ENCODE measurements around the gene PHACTR1.

The PHACTR1 gene

DNA sequence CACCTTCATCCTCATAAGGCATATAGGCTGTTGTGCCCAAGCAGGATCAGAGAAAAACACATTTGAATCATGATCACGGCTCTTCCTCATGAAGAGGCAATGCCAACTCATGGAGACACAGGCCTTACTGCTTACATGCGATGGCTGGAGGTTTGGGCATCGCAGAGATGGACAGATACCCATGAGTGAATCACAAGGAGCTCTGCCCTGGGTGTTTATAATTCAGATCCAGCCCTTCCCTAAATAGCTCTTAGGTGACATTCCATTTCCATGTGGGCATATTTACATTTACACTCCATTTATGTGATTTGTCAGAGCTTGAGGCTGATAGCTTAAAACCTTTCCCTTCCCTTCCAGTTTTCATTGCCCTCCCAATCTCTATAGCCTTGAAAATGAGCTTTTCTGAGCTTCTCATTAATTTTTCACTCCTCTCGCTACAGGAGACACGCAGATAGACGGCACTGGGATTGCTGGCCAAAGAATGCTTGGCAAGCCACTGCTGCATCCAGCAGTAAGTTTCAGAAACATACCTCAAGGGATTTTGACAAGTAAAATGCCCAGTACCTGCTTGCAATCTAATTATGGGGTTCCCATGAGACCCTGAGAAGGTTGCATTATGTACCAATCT, 362.6 kb downstream of the PHACTR1 start:
- Histone ChIP-seq H3K4me3 (ENCODE audit: low read length) (no peak overlapping the region), H3K4me1 (ENCODE audit: insufficient read depth, low read length) (peaks cover 8% of the 10 kb centered on the region), H3K9me3 (ENCODE audit: insufficient read depth, low read depth, low read length) (no peaks in the 10 kb centered on the region), H3K36me3 (ENCODE audit: insufficient read depth, low read depth, low read length) (no peaks in the 10 kb centered on the region), H3K27me3 (ENCODE audit: insufficient read depth, low read length) (no peaks in the 10 kb centered on the region), H3K9ac (ENCODE audit: low read depth, low read length) (no peak overlapping the region), H3K27ac (ENCODE audit: low read length) (no peak overlapping the region)

DNA sequence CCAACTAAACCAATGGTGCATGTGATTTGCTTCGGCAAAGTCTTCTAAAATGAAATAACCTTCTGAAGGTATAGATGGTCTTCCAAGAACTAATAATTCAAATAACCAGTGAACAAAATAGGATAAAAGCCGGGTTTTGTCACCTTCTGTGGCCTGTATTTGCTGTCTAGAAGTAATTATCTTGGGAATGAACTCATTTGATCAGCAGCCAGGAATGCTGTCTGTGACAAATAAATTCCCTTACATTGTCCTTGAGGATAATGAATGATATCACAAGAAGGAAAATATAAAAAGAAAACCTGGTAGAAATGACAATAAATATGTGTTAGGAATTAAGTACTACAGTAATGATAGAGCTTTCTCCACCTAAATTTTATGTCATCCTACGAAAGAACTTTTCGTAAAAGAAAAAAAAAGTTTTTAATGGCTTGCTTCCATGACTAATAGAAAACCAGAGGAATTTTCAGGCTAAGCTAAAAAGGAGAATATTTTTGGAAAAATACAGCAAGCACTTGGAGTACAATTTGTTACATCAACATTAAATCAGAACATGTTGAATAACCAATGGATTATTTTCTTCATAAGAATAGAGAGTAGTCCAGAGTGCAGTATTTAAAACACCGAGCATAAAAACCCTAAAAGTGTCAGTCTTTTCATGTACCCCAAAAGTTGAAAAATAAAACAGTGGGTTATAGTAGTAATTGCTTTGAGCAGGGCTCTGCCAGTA, 364.1 kb downstream of the PHACTR1 start:
- Histone ChIP-seq H3K36me3 (ENCODE audit: insufficient read depth, low read depth, low read length) (no peaks in the 10 kb centered on the region), H3K4me3 (ENCODE audit: low read length) (no peak overlapping the region), H3K9ac (ENCODE audit: low read depth, low read length) (no peak overlapping the region), H3K9me3 (ENCODE audit: insufficient read depth, low read depth, low read length) (no peaks in the 10 kb centered on the region), H3K27me3 (ENCODE audit: insufficient read depth, low read length) (no peaks in the 10 kb centered on the region), H3K4me1 (ENCODE audit: insufficient read depth, low read length) (peaks cover 8% of the 10 kb centered on the region), H3K27ac (ENCODE audit: low read length) (no peak overlapping the region)

DNA sequence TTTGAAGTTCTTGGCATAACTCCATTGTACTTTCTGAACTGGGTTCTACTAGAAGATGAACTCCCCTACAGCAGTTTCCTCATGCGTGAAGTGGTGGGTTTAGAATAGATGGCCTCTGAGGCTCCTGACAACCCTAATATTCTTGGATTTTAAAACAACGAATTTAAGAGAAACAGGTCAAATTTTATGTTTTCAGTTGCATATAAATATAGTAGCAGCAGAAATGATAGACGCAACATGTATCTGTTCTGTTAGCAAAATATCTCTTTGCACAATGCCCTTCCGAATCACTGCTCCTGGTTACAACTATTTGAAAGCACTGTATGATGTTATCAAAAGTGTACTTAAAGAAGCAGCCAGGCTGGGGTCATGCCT, 364.6 kb downstream of the PHACTR1 start:
- H3K9ac ChIP-seq (ENCODE audit: low read depth, low read length): no peak overlapping the region
- H3K27me3 ChIP-seq (ENCODE audit: insufficient read depth, low read length): no peaks in the 10 kb centered on the region
- H3K36me3 ChIP-seq (ENCODE audit: insufficient read depth, low read depth, low read length): no peaks in the 10 kb centered on the region

DNA sequence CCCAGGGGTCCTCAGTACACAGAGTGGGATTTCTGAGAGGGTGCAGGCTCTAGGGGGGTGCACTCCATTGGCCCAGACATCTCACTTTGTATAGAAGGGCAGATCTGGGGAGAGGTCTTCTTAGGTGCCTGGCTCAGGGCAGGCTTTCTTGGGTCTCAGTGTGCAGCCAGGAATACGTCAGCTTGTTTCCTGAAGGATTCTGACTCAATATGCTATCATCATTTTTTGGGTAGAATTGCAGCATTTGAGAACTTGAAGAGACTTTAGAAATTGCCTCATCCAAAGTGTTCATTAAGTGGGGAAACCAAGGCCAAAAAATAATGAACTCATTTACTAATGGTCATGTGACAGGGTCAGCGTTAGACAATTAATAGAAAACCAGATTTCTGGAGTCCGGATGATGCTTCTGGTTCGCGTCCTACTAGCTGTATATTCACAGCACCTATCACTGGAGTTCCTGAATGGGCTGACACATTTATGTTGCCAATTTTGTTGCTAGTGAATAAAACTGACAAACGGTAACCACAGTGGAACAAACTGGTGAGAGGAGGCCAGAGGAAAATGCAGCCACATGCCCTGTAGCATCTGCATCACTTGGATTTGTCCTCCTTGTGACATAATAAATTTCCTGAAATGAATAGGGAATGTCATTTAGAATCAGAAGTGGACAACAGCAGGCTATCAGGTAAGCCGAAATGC, 372.9 kb downstream of the PHACTR1 start:
- Histone ChIP-seq H3K36me3 (ENCODE audit: insufficient read depth, low read depth, low read length) (no peaks in the 10 kb centered on the region), H3K9me3 (ENCODE audit: insufficient read depth, low read depth, low read length) (peaks cover 6% of the 10 kb centered on the region), H3K4me1 (ENCODE audit: insufficient read depth, low read length) (0 out of 2 replicates have a peak, but pooled peaks cover 7% of the 10 kb centered on the region), H3K27me3 (ENCODE audit: insufficient read depth, low read length) (no peaks in the 10 kb centered on the region), H3K27ac (ENCODE audit: low read length) (no peak overlapping the region), H3K9ac (ENCODE audit: low read depth, low read length) (no peak overlapping the region), H3K4me3 (ENCODE audit: low read length) (no peak overlapping the region)

More for the DNA sequence above, 364.6 kb downstream of the PHACTR1 start:
- Histone ChIP-seq H3K27ac (ENCODE audit: low read length) (no peak overlapping the region), H3K4me1 (ENCODE audit: insufficient read depth, low read length) (peaks cover 8% of the 10 kb centered on the region), H3K9me3 (ENCODE audit: insufficient read depth, low read depth, low read length) (no peaks in the 10 kb centered on the region), H3K4me3 (ENCODE audit: low read length) (no peak overlapping the region)

DNA sequence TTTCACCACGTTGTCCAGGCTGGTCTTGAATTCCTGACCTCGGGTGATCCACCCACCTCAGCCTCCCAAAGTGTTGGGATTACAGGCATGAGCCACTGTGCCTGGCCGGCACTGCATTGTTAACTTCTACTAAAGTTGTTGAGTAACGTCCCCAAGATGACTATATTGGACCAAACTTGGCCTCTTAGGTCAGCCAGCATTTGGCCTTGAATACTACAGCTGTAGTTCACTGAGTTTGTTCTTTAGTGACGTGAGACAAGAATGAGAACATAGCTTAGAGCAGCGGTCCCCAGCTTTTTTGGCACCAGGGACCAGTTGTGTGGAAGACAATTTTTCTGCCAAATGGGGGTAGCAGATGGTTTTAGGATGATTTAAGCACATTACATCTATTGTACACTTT, 374.6 kb downstream of the PHACTR1 start:
- peaks cover 6% of the 10 kb centered on the region for H3K9me3 ChIP-seq (ENCODE audit: insufficient read depth, low read depth, low read length)
- peaks cover 7% of the 10 kb centered on the region; the same call in 1 of the 2 replicates for H3K4me1 ChIP-seq (ENCODE audit: insufficient read depth, low read length)
- H3K27ac ChIP-seq (ENCODE audit: low read length): no peak overlapping the region
- no peaks in the 10 kb centered on the region for H3K27me3 ChIP-seq (ENCODE audit: insufficient read depth, low read length)
- no peaks in the 10 kb centered on the region for H3K36me3 ChIP-seq (ENCODE audit: insufficient read depth, low read depth, low read length)
- H3K4me3 ChIP-seq (ENCODE audit: low read length): no peak overlapping the region
- H3K9ac ChIP-seq (ENCODE audit: low read depth, low read length): no peak overlapping the region

DNA sequence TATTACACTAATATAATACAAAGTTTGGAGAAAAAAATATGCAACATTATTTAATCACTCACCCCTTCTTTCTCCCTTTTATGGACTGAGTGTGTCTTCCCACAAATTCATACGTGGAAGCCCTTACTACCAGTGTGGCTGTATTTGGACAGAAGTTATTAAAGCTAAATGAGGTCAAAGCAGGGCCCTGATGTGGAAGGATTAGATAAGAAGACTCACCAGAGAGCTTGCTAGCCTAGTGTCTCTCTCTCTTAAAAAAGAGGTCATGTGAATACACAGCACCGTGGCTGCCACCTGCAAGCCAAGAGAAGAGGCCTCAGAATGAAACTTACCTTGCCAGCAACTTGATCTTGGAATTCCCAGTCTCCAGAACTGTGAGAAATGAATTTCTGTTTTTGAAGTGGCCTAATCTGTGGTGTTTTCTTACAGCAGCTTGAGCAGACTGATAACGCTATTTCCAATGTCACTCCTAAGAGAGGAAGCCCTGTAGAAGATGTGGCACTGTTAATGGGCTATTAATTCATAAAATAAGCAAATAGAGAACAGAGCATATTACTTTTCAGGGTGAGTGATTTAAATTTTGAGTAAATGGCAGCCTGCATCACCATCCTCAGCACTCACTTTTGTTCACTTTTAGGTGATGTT, 378.3 kb downstream of the PHACTR1 start:
- H3K9ac ChIP-seq (ENCODE audit: low read depth, low read length): no peak overlapping the region
- H3K27ac ChIP-seq (ENCODE audit: low read length): no peak overlapping the region
- no peaks in the 10 kb centered on the region; the same call in 1 of the 2 replicates for H3K4me1 ChIP-seq (ENCODE audit: insufficient read depth, low read length)
- H3K27me3 ChIP-seq (ENCODE audit: insufficient read depth, low read length): no peaks in the 10 kb centered on the region
- no peak overlapping the region for H3K4me3 ChIP-seq (ENCODE audit: low read length)
- H3K9me3 ChIP-seq (ENCODE audit: insufficient read depth, low read depth, low read length): no peaks in the 10 kb centered on the region
- H3K36me3 ChIP-seq (ENCODE audit: insufficient read depth, low read depth, low read length): no peaks in the 10 kb centered on the region

DNA sequence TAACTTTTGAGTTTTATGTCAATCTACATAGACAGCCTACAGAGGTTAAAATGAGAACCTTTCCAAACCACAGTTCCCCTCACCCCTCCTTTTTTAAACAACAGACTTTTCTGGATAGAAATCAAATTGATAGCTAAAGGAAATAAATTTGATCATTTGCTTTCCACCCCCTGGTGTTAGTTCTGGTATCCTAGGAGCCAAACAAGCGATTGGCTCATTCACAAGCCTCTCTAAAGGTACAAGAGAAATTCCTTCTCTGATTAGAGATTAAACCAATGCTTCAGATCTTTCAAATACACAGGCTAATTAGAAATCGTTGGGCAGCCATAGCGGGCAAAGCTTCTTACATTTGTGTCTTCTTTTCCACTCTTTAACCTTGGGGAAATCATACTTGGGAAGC, 379.5 kb downstream of the PHACTR1 start:
- no peaks in the 10 kb centered on the region; the same call in 1 of the 2 replicates for H3K4me1 ChIP-seq (ENCODE audit: insufficient read depth, low read length)
- H3K27ac ChIP-seq (ENCODE audit: low read length): no peak overlapping the region
- H3K9me3 ChIP-seq (ENCODE audit: insufficient read depth, low read depth, low read length): no peaks in the 10 kb centered on the region
- H3K36me3 ChIP-seq (ENCODE audit: insufficient read depth, low read depth, low read length): no peaks in the 10 kb centered on the region
- H3K4me3 ChIP-seq (ENCODE audit: low read length): no peak overlapping the region
- H3K27me3 ChIP-seq (ENCODE audit: insufficient read depth, low read length): no peaks in the 10 kb centered on the region
- H3K9ac ChIP-seq (ENCODE audit: low read depth, low read length): no peak overlapping the region

DNA sequence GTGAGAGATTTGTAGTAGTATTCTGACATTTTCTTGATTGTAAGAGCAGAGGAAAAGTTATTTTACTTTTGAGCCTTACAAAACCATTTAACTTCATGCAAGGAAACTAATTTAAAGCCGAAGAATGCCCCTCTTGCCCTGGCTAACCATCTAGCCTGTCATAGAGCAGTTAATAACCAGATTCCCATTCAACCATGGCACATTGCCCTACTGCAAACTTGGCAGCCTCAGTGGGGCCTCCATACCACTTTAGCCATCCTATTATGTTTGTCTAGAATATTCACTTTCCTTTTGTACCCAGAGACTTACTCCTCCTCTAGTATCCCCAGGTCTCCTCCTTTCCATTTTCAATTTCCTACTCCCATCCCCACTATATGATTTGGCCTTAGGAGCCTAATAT, 380.9 kb downstream of the PHACTR1 start:
- no peaks in the 10 kb centered on the region for H3K27me3 ChIP-seq (ENCODE audit: insufficient read depth, low read length)
- no peak overlapping the region for H3K4me3 ChIP-seq (ENCODE audit: low read length)
- H3K4me1 ChIP-seq (ENCODE audit: insufficient read depth, low read length): peaks cover 1% of the 10 kb centered on the region; the same call in 1 of the 2 replicates
- H3K36me3 ChIP-seq (ENCODE audit: insufficient read depth, low read depth, low read length): no peaks in the 10 kb centered on the region
- H3K9me3 ChIP-seq (ENCODE audit: insufficient read depth, low read depth, low read length): no peaks in the 10 kb centered on the region
- H3K9ac ChIP-seq (ENCODE audit: low read depth, low read length): no peak overlapping the region
- no peak overlapping the region for H3K27ac ChIP-seq (ENCODE audit: low read length)

DNA sequence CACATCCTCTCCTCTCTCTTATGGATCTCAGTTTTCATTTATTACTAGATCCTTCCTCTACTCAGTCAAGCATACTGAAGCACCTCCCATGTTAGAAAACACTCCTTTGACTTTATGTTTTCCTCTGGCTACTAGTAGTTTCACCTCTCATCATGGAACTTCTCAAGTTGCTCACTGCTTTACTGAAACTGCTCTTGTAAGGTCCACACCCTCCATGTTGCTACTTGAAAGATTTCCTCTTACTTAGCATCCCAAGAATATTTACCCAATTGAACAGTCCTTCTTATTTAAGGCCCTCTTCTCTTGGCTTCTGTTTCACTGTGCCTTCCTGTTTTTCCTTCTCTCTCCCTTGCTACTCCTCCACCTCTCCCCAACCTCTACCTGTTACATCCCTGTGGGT, 381.4 kb downstream of the PHACTR1 start:
- no peak overlapping the region for H3K27ac ChIP-seq (ENCODE audit: low read length)
- no peaks in the 10 kb centered on the region for H3K27me3 ChIP-seq (ENCODE audit: insufficient read depth, low read length)
- H3K4me3 ChIP-seq (ENCODE audit: low read length): no peak overlapping the region
- no peak overlapping the region for H3K9ac ChIP-seq (ENCODE audit: low read depth, low read length)
- no peaks in the 10 kb centered on the region for H3K36me3 ChIP-seq (ENCODE audit: insufficient read depth, low read depth, low read length)
- no peaks in the 10 kb centered on the region for H3K9me3 ChIP-seq (ENCODE audit: insufficient read depth, low read depth, low read length)
- H3K4me1 ChIP-seq (ENCODE audit: insufficient read depth, low read length): peaks cover 7% of the 10 kb centered on the region; the same call in 1 of the 2 replicates

DNA sequence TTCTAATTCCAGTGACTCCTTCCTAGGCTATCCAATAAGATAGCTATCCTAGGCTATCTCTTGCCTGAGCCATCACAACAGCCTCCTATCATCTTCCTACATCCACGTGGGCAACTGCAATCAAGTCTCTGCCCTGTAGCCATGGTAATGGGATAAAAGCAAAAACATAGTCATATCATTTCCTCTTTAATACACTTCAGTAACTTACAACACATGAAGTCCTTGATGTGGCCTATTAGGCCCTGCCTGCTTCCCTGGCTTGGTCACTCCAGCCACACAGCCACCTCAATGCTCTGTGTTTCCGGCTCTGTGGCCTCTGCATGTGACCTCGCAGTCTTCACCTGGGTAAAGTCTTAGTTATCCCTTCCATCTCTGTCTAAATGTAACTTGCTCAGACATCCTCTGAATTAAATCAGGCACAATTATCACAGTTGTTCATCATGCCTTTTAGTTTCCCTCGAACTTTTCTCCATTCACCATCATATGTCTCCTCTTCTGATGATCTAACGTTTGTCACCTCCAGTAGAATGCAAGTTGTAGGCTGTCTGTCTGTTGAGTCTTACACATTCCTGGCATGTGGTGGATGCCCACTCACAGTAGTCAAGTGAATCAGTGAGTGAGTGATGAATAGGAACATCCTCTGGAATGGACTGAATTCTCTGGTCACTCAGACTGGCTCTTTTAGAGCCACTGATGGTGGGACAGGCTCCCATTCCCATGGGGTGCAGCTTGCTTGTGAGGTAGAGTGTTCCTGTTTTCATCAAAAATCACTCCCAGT, 382.4 kb downstream of the PHACTR1 start:
- H3K9me3 ChIP-seq (ENCODE audit: insufficient read depth, low read depth, low read length): no peaks in the 10 kb centered on the region
- H3K27me3 ChIP-seq (ENCODE audit: insufficient read depth, low read length): no peaks in the 10 kb centered on the region
- H3K27ac ChIP-seq (ENCODE audit: low read length): no peak overlapping the region
- no peaks in the 10 kb centered on the region for H3K36me3 ChIP-seq (ENCODE audit: insufficient read depth, low read depth, low read length)
- H3K4me3 ChIP-seq (ENCODE audit: low read length): no peak overlapping the region
- no peak overlapping the region for H3K9ac ChIP-seq (ENCODE audit: low read depth, low read length)
- peaks cover 8% of the 10 kb centered on the region; the same call in 1 of the 2 replicates for H3K4me1 ChIP-seq (ENCODE audit: insufficient read depth, low read length)

DNA sequence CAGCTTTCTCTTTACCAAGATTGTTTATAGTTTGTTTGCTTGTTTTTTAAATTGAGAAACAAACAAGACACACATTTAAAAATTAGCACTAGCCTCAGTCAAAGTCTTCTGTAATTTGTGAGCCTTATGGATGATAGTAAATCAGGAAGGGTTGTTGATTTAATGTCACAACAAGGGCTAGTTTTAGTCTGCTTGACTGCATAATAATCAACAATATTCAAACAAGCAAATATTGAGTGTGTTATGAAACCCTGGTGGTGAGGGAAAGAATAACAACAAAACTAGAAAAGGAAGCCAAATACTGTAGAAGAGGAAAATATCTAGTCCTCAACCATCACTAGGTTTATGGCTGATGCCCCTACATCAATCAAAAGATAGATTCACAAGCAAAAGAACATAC, 383.2 kb downstream of the PHACTR1 start:
- H3K36me3 ChIP-seq (ENCODE audit: insufficient read depth, low read depth, low read length): no peaks in the 10 kb centered on the region
- H3K9me3 ChIP-seq (ENCODE audit: insufficient read depth, low read depth, low read length): no peaks in the 10 kb centered on the region
- H3K4me1 ChIP-seq (ENCODE audit: insufficient read depth, low read length): peaks cover 8% of the 10 kb centered on the region; the same call in 1 of the 2 replicates

More for the DNA sequence above, 383.2 kb downstream of the PHACTR1 start:
- Histone ChIP-seq H3K27me3 (ENCODE audit: insufficient read depth, low read length) (no peaks in the 10 kb centered on the region), H3K4me3 (ENCODE audit: low read length) (no peak overlapping the region), H3K9ac (ENCODE audit: low read depth, low read length) (no peak overlapping the region), H3K27ac (ENCODE audit: low read length) (no peak overlapping the region)
